Measurements from ENCODE around the gene ARHGEF16.

GRCh38 chr1:3481046-3481445, 26.6 kb downstream of the ARHGEF16 start:
- TF ChIP-seq POLR2A (IDR thresholded peaks at IDR 0.05; ENCODE audit: low read length) (no peak), GATA1 (IDR thresholded peaks at IDR 0.05; ENCODE audit: low read depth, low read length) (no peak)
